NCI-H2029 (cell line): ENCODE results near the gene FER.

Experiments used
- DNase-seq: peaks from one replicate; lab custom pipeline; 2025; lab: John Stamatoyannopoulos, UW

Gene FER

GRCh38 chr5:109177782-109178181 lies 430.1 kb downstream of the FER start:
- DNase-seq = no peak

- no peak for DNase-seq
Observed at GRCh38 chr5:109180668-109181067, 433.0 kb downstream of the FER start.

GRCh38 chr5:109186759-109187158 lies 439.1 kb downstream of the FER start:
- DNase-seq = no peak

GRCh38 chr5:109191153-109191558 lies 443.5 kb downstream of the FER start:
- no peak for DNase-seq

- no peak for DNase-seq
Observed at GRCh38 chr5:109192027-109192426, 444.3 kb downstream of the FER start.

- no peak for DNase-seq
Observed at GRCh38 chr5:109192555-109193281, 445.0 kb downstream of the FER start.

- no peak for DNase-seq
Observed at GRCh38 chr5:109195667-109196066, 448.0 kb downstream of the FER start.

- no peak for DNase-seq
Observed at GRCh38 chr5:109196087-109196822, 448.6 kb downstream of the FER start.

- DNase-seq = no peak
Observed at GRCh38 chr5:109196823-109197160, 449.1 kb downstream of the FER start.

GRCh38 chr5:109199289-109199688 lies 451.6 kb downstream of the FER start:
- no peak for DNase-seq

GRCh38 chr5:109199799-109200620 lies 452.3 kb downstream of the FER start:
- no peak for DNase-seq

- DNase-seq = no peak
Observed at GRCh38 chr5:109215040-109215439, 467.3 kb downstream of the FER start.

- DNase-seq = no peak
Observed at GRCh38 chr5:109218818-109219217, 471.1 kb downstream of the FER start.

GRCh38 chr5:109223531-109223930 lies 475.8 kb downstream of the FER start:
- DNase-seq = no peak

- no peak for DNase-seq
Observed at GRCh38 chr5:109224276-109224882, 476.7 kb downstream of the FER start.

- DNase-seq = no peak
Observed at GRCh38 chr5:109225716-109226625, 478.3 kb downstream of the FER start.

GRCh38 chr5:109230369-109230768 lies 482.7 kb downstream of the FER start:
- no peak for DNase-seq

- no peak for DNase-seq
Observed at GRCh38 chr5:109231331-109231730, 483.6 kb downstream of the FER start.

GRCh38 chr5:109234381-109234780 lies 486.7 kb downstream of the FER start:
- no peak for DNase-seq

GRCh38 chr5:109239456-109239855 lies 491.8 kb downstream of the FER start:
- DNase-seq = no peak

- no peak for DNase-seq
Observed at GRCh38 chr5:109242518-109242917, 494.8 kb downstream of the FER start.
